ENCODE results near the gene PLXDC2.

The PLXDC2 gene

DNA sequence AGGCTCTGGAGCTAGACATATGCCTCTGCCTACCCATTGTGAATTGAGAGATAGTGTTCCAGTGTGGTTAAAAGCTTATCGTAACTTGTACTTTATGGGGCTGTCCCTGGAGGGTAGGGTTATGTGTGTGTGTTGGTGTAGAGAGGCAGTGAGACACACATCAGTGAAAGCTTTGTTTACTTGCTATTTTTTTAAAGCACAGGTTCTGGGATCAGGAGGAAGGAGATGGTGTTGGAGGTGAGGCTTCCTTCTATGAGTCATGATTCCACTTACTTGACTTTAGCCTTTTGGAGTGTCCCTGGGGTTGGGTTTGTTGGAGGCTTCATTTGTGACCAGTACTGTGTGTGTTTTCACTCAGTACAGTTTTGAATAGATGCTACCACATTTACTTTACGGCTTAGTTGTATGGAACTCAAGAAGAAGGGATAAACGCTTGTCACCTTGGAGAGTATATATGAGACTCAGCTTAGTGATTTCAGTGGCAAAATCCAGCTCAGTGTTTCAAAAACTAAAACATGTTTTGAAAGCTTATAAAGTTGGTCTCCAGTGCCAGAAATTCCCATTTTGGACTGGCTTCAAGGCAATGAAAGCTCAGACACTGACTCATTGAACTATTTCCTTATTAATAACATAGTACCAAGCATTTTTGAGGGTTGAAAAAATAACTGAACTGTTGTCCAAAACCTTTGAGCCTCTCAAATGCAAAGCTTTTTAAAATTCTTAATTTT, 106.2 kb downstream of the PLXDC2 start:
- no peaks in the 10 kb centered on the region for H3K9me2 ChIP-seq (ENCODE audit: low read depth, low read length)
- H3K36me3 ChIP-seq (ENCODE audit: insufficient read depth, low read length), result no peaks in the 10 kb centered on the region
- H3K9ac ChIP-seq (ENCODE audit: low read length), result no peak overlapping the region
- H2AFZ ChIP-seq (ENCODE audit: low read length), result no peak overlapping the region
- H3K27ac ChIP-seq (ENCODE audit: low read depth, low read length, poor library complexity, severe bottlenecking), result no peak overlapping the region
- no peaks in the 10 kb centered on the region for H3K9me3 ChIP-seq (ENCODE audit: low read length)
- no peaks in the 10 kb centered on the region for H3K27me3 ChIP-seq (ENCODE audit: insufficient read depth, low read length)
- no peak overlapping the region for H3K4me3 ChIP-seq (ENCODE audit: low read depth, low read length, poor library complexity, severe bottlenecking)
- no peaks in the 10 kb centered on the region for H3K4me1 ChIP-seq (ENCODE audit: insufficient read depth, low read length, severe bottlenecking)
- no peaks in the 10 kb centered on the region for H4K20me1 ChIP-seq (ENCODE audit: insufficient read depth, low read length)
- H3K4me2 ChIP-seq (ENCODE audit: low read length), result no peak overlapping the region
- no peak for TF ChIP-seq EZH2 (IDR thresholded peaks at IDR 0.05; ENCODE audit: borderline replicate concordance, low read length)
- TF ChIP-seq, protein P1, sequence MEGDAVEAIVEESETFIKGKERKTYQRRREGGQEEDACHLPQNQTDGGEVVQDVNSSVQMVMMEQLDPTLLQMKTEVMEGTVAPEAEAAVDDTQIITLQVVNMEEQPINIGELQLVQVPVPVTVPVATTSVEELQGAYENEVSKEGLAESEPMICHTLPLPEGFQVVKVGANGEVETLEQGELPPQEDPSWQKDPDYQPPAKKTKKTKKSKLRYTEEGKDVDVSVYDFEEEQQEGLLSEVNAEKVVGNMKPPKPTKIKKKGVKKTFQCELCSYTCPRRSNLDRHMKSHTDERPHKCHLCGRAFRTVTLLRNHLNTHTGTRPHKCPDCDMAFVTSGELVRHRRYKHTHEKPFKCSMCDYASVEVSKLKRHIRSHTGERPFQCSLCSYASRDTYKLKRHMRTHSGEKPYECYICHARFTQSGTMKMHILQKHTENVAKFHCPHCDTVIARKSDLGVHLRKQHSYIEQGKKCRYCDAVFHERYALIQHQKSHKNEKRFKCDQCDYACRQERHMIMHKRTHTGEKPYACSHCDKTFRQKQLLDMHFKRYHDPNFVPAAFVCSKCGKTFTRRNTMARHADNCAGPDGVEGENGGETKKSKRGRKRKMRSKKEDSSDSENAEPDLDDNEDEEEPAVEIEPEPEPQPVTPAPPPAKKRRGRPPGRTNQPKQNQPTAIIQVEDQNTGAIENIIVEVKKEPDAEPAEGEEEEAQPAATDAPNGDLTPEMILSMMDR (IDR thresholded peaks at IDR 0.05; ENCODE audit: low read length), result no peak
- no peaks in the 10 kb centered on the region for H3K79me2 ChIP-seq (ENCODE audit: insufficient read depth, low read length)
- H3F3A ChIP-seq (ENCODE audit: insufficient read depth, low read length), result no peaks in the 10 kb centered on the region

- no peak overlapping the region for H3K9ac ChIP-seq (ENCODE audit: low read length)
- H4K20me1 ChIP-seq (ENCODE audit: insufficient read depth, low read length), result no peaks in the 10 kb centered on the region
- H3K9me2 ChIP-seq (ENCODE audit: low read depth, low read length), result no peaks in the 10 kb centered on the region
- H3K36me3 ChIP-seq (ENCODE audit: insufficient read depth, low read length), result no peaks in the 10 kb centered on the region
- H3K9me3 ChIP-seq (ENCODE audit: low read length), result no peaks in the 10 kb centered on the region
- H3K4me3 ChIP-seq (ENCODE audit: low read depth, low read length, poor library complexity, severe bottlenecking), result no peak overlapping the region
- H3K79me2 ChIP-seq (ENCODE audit: insufficient read depth, low read length), result no peaks in the 10 kb centered on the region
- H3K27me3 ChIP-seq (ENCODE audit: insufficient read depth, low read length), result no peaks in the 10 kb centered on the region
- H2AFZ ChIP-seq (ENCODE audit: low read length), result no peak overlapping the region
- no peak for TF ChIP-seq EZH2 (IDR thresholded peaks at IDR 0.05; ENCODE audit: borderline replicate concordance, low read length)
- TF ChIP-seq, protein P1 (IDR thresholded peaks at IDR 0.05; ENCODE audit: low read length), result no peak
- no peaks in the 10 kb centered on the region for H3K4me1 ChIP-seq (ENCODE audit: insufficient read depth, low read length, severe bottlenecking)
- H3K27ac ChIP-seq (ENCODE audit: low read depth, low read length, poor library complexity, severe bottlenecking), result no peak overlapping the region
- no peaks in the 10 kb centered on the region for H3F3A ChIP-seq (ENCODE audit: insufficient read depth, low read length)
- H3K4me2 ChIP-seq (ENCODE audit: low read length), result no peak overlapping the region
Measured at GRCh38 chr10:19925064-19925463, 108.8 kb downstream of the PLXDC2 start.

- Histone ChIP-seq H3K9me2 (ENCODE audit: low read depth, low read length) (no peaks in the 10 kb centered on the region), H3K36me3 (ENCODE audit: insufficient read depth, low read length) (no peaks in the 10 kb centered on the region), H3K27me3 (ENCODE audit: insufficient read depth, low read length) (no peaks in the 10 kb centered on the region), H3K9me3 (ENCODE audit: low read length) (no peaks in the 10 kb centered on the region), H3K4me2 (ENCODE audit: low read length) (no peak overlapping the region), H4K20me1 (ENCODE audit: insufficient read depth, low read length) (no peaks in the 10 kb centered on the region), H3K4me3 (ENCODE audit: low read depth, low read length, poor library complexity, severe bottlenecking) (no peak overlapping the region), H3K27ac (ENCODE audit: low read depth, low read length, poor library complexity, severe bottlenecking) (no peak overlapping the region), H3K4me1 (ENCODE audit: insufficient read depth, low read length, severe bottlenecking) (no peaks in the 10 kb centered on the region), H3K9ac (ENCODE audit: low read length) (no peak overlapping the region), H3F3A (ENCODE audit: insufficient read depth, low read length) (no peaks in the 10 kb centered on the region), H3K79me2 (ENCODE audit: insufficient read depth, low read length) (no peaks in the 10 kb centered on the region), H2AFZ (ENCODE audit: low read length) (no peak overlapping the region)
- TF ChIP-seq EZH2 (IDR thresholded peaks at IDR 0.05; ENCODE audit: borderline replicate concordance, low read length), result no peak
- TF ChIP-seq, protein P1 (IDR thresholded peaks at IDR 0.05; ENCODE audit: low read length), result no peak
Measured at GRCh38 chr10:19928936-19929335, 112.7 kb downstream of the PLXDC2 start.
